ENCODE measurements around the gene SGCD. TPM values are rescaled to one million over a fixed set of nuclear protein-coding genes. Genes with fewer than 3 reads are reported as not detected.

SGCD gene
- total RNA-seq, 1 donor = 11.7 TPM

- no peak overlapping the region for H3K4me3 ChIP-seq (ENCODE audit: low read depth, low read length)
- no peak for DNase-seq (ENCODE audit: low read depth)
- no peak for TF ChIP-seq CTCF (IDR thresholded peaks at IDR 0.05; ENCODE audit: insufficient read depth, low read length)
These were observed 75.5 kb downstream of the SGCD start for GRCh38 chr5:156402387-156402921.

GRCh38 chr5:156405988-156406387, 79.0 kb downstream of the SGCD start:
- TF ChIP-seq CTCF (IDR thresholded peaks at IDR 0.05; ENCODE audit: insufficient read depth, low read length) = no peak
- DNase-seq (ENCODE audit: low read depth) = no peak

GRCh38 chr5:156407251-156407650, 80.3 kb downstream of the SGCD start:
- DNase-seq (ENCODE audit: low read depth) = no peak
- no peak overlapping the region for H3K4me3 ChIP-seq (ENCODE audit: low read depth, low read length)
- TF ChIP-seq CTCF (IDR thresholded peaks at IDR 0.05; ENCODE audit: insufficient read depth, low read length) = no peak

More at GRCh38 chr5:156405988-156406387, 79.0 kb downstream of the SGCD start:
- no peak overlapping the region for H3K4me3 ChIP-seq (ENCODE audit: low read depth, low read length)

GRCh38 chr5:156409834-156410233, 82.9 kb downstream of the SGCD start:
- no peak for TF ChIP-seq CTCF (IDR thresholded peaks at IDR 0.05; ENCODE audit: insufficient read depth, low read length)
- DNase-seq (ENCODE audit: low read depth) = peak; percentile 25

GRCh38 chr5:156411185-156411613, 84.2 kb downstream of the SGCD start:
- no peak for TF ChIP-seq CTCF (IDR thresholded peaks at IDR 0.05; ENCODE audit: insufficient read depth, low read length)
- H3K4me3 ChIP-seq (ENCODE audit: low read depth, low read length) = no peak overlapping the region
- DNase-seq (ENCODE audit: low read depth) = peak; percentile 47

More at GRCh38 chr5:156409834-156410233, 82.9 kb downstream of the SGCD start:
- no peak overlapping the region for H3K4me3 ChIP-seq (ENCODE audit: low read depth, low read length)

DNA sequence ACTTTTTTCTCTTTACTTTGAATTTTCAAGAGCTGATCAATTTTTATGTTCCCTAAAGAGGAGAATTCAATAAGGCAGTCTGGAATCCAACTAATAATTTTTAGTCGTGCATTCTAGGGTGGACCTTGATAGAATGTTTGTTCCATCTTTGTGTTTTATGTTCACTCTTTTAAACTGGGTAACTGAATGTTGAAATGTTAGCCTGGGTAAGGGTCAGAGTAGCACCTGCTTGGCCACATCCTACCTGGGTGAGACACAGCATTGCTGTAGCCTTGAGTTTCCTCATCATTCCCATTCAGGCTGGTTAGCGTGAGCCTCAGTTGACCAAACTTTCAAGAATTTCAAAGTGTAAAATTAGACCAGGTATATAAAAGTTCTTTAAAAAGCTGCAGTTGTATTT, 85.0 kb downstream of the SGCD start:
- no peak for TF ChIP-seq CTCF (IDR thresholded peaks at IDR 0.05; ENCODE audit: insufficient read depth, low read length)

GRCh38 chr5:156414391-156414790, 87.4 kb downstream of the SGCD start:
- no peak for TF ChIP-seq CTCF (IDR thresholded peaks at IDR 0.05; ENCODE audit: insufficient read depth, low read length)
- no peak for DNase-seq (ENCODE audit: low read depth)
- no peak overlapping the region for H3K4me3 ChIP-seq (ENCODE audit: low read depth, low read length)

More for the DNA sequence above, 85.0 kb downstream of the SGCD start:
- no peak overlapping the region for H3K4me3 ChIP-seq (ENCODE audit: low read depth, low read length)
- no peak for DNase-seq (ENCODE audit: low read depth)
